ENCODE measurements around the gene CHI3L1.
A peak's percentile ranks its signal among the peaks of the same experiment; 100 is the strongest.
"Not testable (repeated sequence)": the region's sequence is repeated elsewhere in the genome, so short reads cannot be mapped to it uniquely, and the experiment has no call there.

The CHI3L1 gene

GRCh38 chr1:203186446-203187303, at the start of gene CHI3L1:
Gene CHI3L1, minus strand, starts transcription at chr1:203186704. Its CDS starts 81 bp downstream, at chr1:203186623.
- no peak for DNase-seq

DNA sequence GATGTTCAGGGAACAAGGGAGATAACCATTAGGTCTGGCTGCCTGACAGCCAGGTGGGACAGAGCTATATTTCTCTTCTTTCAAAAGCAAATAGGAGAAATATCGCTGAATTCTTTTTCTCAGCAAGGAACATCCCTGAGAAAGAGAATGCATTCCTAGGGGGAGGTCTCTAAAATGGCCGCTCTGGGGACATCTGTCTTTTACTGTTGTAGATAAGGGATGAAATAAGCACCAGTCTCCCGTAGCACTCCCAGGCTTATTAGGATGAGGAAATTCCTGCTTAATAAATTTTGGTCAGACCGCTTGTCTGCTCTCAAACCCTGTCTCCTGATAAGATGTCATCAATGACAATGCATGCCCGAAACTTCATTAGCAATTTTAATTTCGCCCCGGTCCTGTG, 48.4 kb upstream of the CHI3L1 start:
- not testable (repeated sequence) for DNase-seq

DNA sequence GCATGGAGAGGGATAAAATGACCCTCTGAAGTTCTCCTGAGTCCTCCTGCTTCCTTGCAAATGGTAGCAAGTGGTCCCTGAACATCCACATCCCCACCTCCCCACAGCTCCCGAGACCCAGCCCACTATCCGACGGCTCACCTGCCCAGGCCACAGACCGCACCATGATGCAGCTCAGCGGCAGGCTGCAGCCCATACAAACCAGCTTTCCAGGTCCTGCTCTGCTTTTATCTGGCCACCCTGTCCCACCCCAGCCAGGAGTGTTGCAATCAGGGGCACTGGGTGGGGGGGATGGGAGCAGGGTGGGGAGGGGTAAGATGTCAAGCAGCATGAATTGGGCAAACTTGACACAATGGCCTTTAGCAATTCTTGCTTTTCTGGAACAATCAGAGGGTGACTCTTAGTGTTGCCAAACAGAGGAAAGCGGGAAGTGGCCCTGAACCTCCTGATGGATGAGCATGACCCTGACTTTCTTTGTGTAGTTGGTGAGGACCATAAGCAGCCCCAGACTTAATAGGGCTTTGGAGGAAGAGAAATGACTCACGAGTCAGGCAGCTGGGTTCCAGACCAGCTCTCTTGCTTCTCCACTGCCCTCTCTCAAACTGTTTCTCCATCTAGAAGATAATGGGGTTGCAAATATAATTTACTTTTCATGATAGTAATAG, 43.1 kb upstream of the CHI3L1 start, which contains the start of gene CHIT1:
Gene CHIT1 (minus strand): TSS at position 203 of the 665 bp plus-strand sequence. CDS start 37 bp downstream, at position 166.
- DNase-seq: no peak

- no peak for DNase-seq
These were observed 42.2 kb upstream of the CHI3L1 start for GRCh38 chr1:203228670-203229069.

GRCh38 chr1:203227371-203228083, 41.0 kb upstream of the CHI3L1 start:
- DNase-seq: no peak

GRCh38 chr1:203225071-203225470, 38.6 kb upstream of the CHI3L1 start:
- DNase-seq: no peak

- no peak for DNase-seq
These were observed 36.7 kb upstream of the CHI3L1 start for GRCh38 chr1:203223012-203223775.

DNA sequence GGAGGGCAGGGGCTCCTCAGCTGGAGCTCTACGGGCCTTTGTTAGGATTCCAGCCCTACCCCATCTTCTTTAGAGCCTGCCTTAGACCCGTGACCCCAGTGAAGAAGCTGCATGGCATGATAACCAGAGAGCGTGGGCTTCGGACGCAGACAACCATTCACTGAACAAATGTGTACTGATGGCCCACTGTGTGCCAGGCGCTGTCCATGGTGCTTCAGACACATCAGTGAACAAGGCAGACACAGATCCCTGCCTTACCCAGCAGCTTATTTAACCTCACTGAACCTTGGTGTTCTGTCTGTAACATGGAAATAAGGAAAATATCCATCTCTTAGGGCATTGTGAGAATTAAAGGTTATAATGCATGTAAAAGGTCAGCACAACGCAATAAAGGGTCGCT, 33.4 kb upstream of the CHI3L1 start:
- no peak for DNase-seq

- no peak for DNase-seq
These were observed 32.7 kb upstream of the CHI3L1 start for GRCh38 chr1:203219171-203219570.

DNA sequence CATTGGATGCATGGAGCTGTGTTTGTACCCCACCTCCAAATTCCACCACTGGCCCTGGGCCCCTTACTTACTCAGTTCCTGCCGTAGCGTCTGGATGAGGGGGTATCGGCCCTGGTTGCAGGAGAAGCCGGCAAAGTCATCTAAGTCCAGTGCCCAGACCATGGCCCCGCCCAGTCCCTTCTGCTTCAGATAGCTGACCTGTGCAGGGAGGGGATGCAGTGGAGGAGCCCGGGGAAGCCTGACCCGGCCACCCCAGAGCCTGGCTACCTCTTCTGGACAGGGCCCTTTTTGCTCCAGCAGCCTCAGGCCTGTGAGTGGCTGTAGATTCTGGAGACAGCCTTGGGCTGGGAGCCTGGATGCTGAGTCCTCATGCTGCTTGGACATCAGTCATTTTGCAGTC, 31.2 kb upstream of the CHI3L1 start:
- DNase-seq: no peak

GRCh38 chr1:203217139-203217655, 30.7 kb upstream of the CHI3L1 start:
- DNase-seq: no peak

DNA sequence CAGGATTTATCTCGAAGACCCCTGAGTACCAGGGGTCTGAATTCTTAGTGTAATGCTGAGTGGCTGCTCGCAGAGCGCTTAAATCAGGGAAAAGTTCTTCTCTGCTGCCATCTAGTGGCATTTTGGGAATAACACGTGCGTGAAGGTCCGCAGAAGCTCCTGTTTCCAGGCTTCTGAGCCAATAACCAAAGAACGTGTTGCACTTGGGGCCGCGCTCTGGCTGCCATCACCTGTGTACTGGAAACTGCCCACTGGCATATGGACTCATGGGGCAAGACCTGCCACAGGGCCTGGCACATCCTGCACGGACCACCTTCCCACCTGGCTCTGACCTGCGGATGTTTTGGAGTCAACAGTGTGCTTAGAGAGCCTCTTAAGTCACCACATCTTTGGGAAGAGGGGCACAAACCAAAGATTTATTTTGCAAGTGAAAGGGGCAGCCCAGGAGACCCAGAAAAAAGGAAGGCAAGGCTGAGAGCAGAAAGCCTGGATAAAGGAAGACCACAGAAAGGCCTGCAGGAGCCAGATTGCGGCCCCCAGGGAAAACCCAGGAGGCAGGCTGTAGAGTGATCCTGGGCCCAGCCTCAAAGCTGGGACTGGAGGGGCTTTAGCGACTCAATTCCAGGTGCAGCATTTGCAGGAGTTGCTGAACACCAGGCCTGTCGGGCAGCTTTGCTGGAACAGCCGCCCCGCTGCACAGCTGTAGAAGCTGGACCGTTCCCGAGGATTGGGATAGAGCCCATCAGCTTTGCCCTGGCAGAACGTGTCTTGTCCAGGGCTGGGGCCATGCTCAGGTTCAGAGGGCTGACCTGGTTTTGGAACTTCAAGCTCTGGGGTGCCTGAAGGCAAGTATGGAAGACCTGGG, 30.0 kb upstream of the CHI3L1 start:
- peak; percentile 63 for DNase-seq

GRCh38 chr1:203215573-203215972, 29.1 kb upstream of the CHI3L1 start:
- DNase-seq: no peak

DNA sequence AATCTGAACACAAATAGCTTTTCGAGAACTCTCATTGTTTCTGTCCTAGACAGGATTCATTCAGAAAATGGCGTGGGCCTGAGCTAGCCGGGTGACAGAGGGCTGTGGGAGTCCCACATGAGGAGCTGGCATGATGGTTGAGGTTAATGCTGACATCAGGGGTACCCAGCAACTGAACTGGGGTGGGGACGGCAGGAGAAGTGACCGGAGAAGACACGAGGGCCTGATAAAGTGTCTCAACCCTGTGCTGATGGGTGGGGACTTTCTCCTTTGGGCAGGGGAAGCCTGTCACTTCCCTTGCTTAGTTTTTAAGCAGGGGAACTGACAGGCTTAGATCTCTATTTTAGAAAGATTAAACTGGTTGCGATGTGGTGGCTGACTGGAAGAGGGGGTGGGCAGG, 28.4 kb upstream of the CHI3L1 start:
- no peak for DNase-seq

- no peak for DNase-seq
These were observed 26.6 kb upstream of the CHI3L1 start for GRCh38 chr1:203213126-203213525.

DNA sequence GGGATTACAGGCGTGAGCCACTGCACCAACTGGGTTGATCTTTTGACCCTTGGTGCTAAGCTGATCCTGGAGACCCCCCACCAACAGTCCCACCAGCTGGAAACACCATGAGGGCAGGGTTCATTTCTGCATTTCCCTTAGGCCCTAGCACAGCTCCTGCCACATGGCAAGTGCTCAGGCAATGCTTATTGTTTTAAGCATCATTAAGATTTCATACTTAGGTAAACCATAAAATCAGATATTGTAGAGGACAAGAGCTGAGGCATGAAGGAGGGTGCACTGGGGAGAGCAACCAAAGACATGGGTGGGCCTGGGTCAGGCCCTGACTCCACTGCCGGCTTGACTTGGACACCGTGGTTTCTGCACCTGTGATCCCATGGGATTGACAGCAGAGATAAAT, 25.3 kb upstream of the CHI3L1 start:
- DNase-seq: no peak

GRCh38 chr1:203210988-203211387, 24.5 kb upstream of the CHI3L1 start:
- no peak for DNase-seq

GRCh38 chr1:203210350-203210749, 23.8 kb upstream of the CHI3L1 start:
- no peak for DNase-seq

DNA sequence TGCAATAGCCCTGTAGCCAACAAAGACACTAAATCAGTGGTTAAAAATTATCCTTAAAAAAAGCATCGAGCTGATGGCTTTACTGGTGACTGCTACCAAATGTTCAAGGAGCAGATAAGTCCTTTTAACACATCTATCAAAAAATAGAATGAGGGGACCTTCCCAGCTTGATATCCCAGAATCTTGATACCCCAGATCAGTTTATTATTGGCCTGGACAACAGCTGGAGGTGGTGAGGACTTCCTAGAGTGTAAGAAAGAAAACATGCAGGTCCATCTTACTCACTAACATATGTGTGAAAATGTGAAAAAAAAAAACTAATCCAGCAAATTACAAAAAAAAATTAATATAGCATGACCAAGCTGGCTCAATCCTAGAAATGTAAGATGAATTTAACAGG, 21.7 kb upstream of the CHI3L1 start:
- no peak for DNase-seq

GRCh38 chr1:203207751-203208150, 21.2 kb upstream of the CHI3L1 start:
- no peak for DNase-seq

- no peak for DNase-seq
These were observed 19.7 kb upstream of the CHI3L1 start for GRCh38 chr1:203206129-203206687.
